Measurements from ENCODE around the gene CHST1.

GRCh38 chr11:45677770-45678512 is 12.5 kb upstream of the CHST1 start:
- TF ChIP-seq STAT3 (IDR thresholded peaks at IDR 0.05; ENCODE audit: low read depth, low read length) = no peak
- no peak for TF ChIP-seq POLR2A (IDR thresholded peaks at IDR 0.05; ENCODE audit: low read depth, low read length)
- TF ChIP-seq CTCF (IDR thresholded peaks at IDR 0.05 in 2 of 3, conservative IDR thresholded peaks at IDR 0.05 in 1 of 3; ENCODE audit: control insufficient read depth in 2 of 3, extremely low read depth in 1 of 3, insufficient read depth in 1 of 3, low read depth in 3 of 3, low read length in 3 of 3) = no peak
- TF ChIP-seq USF2 (IDR thresholded peaks at IDR 0.05; ENCODE audit: borderline replicate concordance, low read depth, low read length) = no peak
